NCI-H1694 treated with DMSO at 0.1 percent for 48 hours (cell line): Measurements from ENCODE around the gene STX1B.
"Not testable (repeated sequence)": the region's sequence is repeated elsewhere in the genome, so short reads cannot be mapped to it uniquely, and the experiment has no call there.

Experiments used
- DNase-seq: peaks from one replicate; lab custom pipeline; 2025; lab: John Stamatoyannopoulos, UW

The STX1B gene

DNA sequence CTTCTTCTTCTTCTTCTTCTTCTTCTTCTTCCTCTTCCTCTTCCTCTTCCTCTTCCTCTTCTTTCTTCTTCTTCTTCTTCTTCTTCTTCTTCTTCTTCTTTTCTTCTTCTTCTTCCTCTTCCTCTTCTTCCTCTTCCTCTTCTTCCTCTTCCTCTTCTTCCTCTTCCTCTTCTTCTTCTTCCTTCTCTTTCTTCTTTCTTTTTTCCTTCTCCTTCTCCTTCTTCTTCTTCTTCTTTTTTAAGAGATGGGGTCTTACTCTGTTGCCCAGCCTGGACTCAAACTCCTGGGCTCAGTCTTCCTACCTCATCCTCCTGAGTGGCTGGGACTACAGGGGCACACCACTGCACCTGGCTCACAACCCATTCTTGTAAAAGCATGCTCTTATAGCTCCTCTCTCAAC lies 2.9 kb upstream of the STX1B start:
- not testable (repeated sequence) for DNase-seq

DNA sequence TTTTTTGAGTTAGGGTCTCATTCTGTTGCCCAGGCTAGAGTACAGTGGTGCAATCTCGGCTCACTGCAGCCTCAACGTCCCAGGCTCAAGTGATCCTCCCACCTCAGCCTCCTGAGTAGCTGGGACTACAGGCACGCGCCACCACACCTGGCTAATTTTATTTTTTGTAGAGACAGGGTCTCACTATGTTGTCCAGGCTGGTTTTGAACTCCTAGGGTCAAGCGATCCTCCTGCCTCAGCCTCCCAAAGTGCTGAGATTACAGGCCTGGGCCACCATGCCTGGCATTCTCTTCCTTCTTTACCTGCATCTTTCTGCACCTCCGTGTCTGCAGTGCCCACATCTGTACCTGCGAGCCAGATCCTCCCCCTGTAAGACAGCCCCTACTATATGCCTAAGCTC lies 1.4 kb upstream of the STX1B start:
- not testable (repeated sequence) for DNase-seq

DNA sequence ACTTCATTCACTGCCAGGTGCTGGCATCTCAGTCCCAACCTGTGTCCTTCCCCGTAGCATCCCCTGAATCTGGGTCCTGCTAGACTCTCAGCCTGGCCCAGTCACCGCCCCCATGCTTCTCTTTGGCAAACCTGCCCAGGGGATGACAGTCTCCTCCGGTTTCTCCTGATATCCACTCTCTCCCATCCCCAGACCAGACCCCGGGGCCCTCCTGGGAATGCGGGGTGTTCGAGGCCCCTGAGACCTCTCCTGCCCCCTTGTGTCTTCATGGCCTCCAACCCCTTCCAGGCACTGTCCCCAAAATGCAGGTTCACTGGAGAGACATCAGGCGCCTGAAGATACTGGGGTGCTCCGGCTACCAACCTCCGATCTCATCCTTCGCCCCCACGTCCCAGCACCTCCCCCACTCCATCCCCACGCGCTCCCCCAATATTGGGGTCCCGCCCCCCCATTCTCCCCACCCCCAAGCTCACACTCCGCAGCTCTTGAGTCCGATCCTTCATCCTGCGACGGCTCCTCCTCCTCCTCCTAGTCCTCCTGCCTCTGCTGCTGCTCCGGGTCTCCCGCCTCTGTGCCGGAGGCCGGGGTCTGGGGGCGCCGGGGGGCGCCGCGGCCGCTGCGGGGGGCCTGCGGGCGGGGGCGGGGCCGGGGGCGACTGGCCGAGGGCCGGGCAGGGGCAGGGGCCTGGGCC lies 399 bp downstream of the STX1B start:
- DNase-seq, result no peak

DNA sequence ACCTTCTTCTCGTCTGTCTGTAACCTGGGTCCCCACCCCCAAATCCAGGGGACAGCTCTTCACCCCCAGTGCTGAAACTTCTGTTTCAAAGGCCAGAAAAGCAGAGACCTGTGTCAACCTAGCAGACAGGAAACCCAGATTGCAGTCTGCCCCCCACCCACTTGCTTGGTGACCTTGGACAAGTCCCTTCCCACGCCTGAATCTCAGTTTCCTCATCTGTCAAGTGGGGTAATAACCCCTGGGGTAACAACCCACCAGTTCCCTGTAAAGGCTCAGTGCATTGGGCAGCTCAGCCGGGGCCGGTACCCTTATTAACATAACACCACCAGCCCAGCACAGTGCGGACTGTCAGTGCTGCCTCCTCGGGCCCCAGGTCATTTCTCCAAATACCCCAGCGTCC lies 1.3 kb downstream of the STX1B start:
- DNase-seq, result no peak

- DNase-seq, result no peak
These were observed 1.9 kb downstream of the STX1B start for GRCh38 chr16:31008551-31008950.

DNA sequence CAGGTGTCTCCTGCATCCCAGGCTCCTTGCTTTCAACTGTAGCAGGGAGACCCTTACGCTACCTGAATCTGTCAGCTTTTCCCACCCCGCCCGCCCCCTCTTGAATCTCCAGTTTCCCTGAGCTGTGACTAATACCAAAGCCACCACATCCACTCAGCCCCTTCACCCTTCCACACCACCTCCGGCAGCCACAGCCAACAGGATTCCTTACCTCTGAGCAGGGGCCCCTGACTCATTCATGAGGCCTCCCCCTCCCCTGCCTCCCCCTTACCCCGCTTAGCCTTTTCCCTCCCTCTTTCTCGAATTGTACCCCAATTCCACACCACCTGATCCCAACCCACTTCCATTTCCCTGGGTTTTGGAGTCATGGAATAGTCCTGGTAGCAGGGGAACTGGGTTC lies 2.3 kb downstream of the STX1B start:
- no peak for DNase-seq

DNA sequence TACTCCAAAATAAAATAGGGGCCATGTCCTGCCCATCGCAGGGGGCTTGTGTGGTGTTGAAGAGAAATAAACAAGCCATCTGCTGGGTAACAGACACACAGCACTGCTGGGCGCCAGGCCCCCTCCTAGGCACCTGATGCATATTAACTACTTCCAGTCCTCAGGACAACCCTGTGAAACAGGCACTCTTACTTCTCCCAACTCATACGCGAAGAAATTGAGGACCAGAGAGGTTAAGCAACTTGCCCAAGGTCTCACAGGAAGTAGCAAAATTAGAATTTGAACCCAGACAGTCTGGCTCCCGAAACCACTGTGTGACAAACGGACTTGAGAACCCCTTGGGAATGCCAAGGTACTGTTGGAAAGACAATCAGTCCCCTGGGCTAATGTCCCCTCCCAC lies 2.8 kb downstream of the STX1B start:
- DNase-seq, result no peak

- no peak for DNase-seq
These were observed 3.8 kb downstream of the STX1B start for GRCh38 chr16:31006589-31006988.

- peak; percentile 22 for DNase-seq
These were observed 4.4 kb downstream of the STX1B start for GRCh38 chr16:31006086-31006385.

DNA sequence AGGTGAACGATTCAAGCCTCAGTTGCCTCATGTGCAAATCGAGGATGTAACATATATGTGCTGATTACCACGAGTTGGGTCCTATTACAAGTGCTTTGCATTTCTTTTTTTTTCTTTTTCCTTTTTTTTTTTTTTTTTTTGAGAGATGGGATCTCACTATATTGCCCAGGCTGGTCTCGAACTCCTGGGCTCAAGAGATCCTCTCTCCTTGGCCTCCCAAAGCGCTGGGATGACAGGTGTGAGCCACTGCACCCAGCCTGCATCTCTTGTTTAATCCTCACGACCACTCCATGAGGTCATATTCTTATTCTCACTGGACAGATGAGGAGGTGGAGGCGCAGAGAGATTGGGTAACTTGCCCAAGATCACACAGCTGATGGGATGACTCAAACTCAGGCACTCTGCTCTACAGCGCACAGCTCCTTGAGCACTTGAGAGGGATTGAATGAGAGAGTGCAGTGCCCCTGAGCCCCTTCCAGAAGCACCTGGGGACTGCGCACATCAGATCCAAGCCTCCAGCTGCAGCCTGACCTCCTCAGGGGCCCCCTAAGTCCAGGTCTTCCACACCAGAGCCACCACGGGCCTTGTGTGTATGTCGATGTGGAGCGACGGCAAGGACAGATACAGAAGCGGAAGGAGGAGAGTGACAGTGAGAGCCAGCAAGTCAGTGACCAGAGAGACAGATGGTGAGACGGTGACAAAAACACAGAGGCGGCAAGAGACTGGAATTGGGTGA lies 4.9 kb downstream of the STX1B start:
- DNase-seq, result no peak

GRCh38 chr16:31004658-31005057 lies 5.8 kb downstream of the STX1B start:
- DNase-seq, result no peak

DNA sequence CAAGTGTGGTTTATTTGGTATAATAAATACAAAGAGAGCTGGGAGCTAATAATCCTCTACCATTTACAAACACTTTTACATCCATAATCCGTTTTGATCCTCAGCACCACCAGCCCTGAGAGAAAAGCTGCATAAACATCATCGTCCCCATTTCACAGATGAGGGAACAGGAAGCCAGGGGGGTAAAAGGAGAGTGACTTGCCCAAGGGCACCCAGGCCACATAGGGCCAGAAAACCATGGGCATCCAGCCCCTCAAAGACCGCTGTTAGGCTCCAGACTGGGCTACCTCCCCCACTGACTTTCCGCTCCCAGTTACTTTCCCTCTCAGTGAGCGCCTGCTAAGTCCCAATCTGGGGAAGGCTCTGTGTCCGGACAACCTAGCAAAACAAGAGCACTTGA lies 6.7 kb downstream of the STX1B start:
- DNase-seq, result no peak

DNA sequence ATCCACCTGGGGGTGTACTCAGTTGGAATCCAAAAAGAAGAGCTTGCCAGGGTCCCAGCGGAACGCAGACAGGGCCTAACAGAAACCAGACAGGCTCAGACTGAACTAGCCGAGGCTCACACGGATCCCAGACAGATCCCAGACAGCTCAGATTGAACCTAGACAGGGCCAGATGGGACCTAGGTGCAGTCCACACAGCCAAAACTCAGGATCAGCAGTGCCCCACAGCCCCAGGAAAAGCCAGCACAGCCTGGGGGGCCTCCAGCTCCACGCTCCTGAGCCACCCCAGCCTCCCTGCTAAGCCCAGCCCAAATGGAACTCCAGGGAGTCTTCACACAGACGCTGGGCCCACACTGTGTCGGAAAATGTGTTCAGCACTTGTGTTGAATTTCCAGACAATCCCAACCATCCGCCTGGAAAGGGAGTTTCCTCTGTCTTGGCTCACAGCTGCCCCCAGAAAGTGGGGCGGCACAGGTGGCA lies 7.5 kb downstream of the STX1B start:
- peak; percentile 4 for DNase-seq

- DNase-seq, result no peak
These were observed 8.2 kb downstream of the STX1B start for GRCh38 chr16:31002250-31002700.

DNA sequence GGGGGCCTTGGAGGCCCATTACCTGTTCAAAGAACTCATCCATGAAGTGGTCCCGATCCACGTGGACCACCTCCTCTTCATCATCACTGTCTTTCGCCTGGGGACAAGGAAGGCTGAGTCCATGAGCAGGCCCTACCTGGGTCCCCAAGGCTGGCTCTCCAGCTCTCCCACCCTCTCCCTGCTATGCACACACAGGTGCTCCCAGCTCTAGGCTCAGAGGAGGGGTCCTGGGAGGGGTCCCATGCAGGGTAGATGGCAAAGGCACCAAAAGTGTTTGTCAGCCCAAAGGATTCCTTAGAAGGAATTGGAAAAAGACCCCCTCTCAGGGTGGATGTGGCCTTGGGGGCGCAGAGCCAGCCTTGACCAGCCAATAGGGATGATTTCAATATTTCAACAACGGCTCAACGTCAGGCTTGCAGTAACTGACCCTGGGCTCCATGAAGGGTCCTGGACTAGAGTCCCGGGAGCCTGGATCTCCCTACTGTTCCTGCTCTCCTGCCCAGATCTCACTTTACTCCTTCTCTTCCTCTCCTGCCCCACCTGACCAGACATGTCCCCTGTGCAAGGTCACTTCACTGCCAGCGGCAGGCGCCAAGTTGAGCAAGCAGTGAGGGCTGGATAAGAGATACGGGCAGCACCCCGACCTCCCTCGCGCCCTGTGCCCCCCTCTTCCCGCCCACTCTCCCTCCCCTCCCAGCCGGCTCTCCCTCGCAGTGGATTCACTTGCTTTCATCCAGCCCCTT lies 8.8 kb downstream of the STX1B start:
- DNase-seq, result no peak

DNA sequence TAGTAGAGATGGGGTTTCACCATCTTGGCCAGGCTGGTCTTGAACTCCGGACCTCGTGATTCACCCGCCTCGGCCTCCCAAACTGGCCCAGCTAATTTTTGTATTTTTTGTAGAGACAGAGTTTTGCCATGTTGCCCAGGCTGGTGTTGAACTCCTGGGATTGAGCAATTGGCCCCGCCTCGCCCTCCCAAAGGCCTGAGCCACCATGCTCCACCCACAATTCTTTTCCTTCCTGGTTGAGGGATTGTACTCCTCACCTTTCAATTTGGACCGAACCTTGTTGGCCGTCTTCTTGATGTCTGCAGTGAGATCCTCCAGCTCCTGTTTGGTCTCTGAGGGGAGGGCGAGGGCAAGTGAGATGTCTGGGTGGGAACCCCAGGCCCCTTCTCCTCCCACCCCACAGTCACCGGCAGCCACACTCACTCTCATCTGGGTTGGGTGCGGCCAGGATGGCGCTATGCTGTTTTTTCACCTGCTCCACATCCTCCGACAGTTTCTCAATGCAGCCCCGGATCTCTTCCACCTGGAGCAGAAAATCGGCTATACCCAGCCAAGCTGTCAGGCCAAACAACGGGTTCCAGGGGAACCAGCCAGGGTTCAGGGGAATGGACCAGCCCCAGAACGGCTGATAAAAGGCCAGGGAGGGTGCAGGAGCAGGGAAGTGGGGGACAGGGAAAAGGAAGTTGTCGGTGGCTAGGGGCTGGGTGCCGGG lies 9.6 kb downstream of the STX1B start:
- DNase-seq, result no peak

GRCh38 chr16:30998852-30999761 lies 11.3 kb downstream of the STX1B start:
- peak; percentile 60 for DNase-seq

- DNase-seq, result no peak
These were observed 12.4 kb downstream of the STX1B start for GRCh38 chr16:30997725-30998711.

GRCh38 chr16:30996985-30997724 lies 13.3 kb downstream of the STX1B start:
- no peak for DNase-seq
